PFSK-1 (cell line): ENCODE measurements around the gene CAP1.

Source experiments
- FOXP2 ChIP-seq: optimal IDR thresholded peaks from 2 replicates; pipeline ENCODE3; 2011; ENCODE audit warnings: borderline replicate concordance, control low read depth, inconsistent platforms; ENCODE audit not compliant: insufficient read depth; ENCODE audit errors: extremely low read length, extremely low read depth
- POLR2AphosphoS5 ChIP-seq: IDR thresholded peaks from 2 replicates; pipeline ENCODE4 v1.6.1; 2012; ENCODE audit warnings: low read depth, mild to moderate bottlenecking, control low read depth, low read length, moderate library complexity
- SIN3A ChIP-seq: IDR thresholded peaks from 2 replicates; pipeline ENCODE4 v1.6.1; 2012; ENCODE audit warnings: mild to moderate bottlenecking, low read length, moderate library complexity, borderline replicate concordance; ENCODE audit not compliant: insufficient read depth
- TAF1 ChIP-seq: IDR thresholded peaks from 2 replicates; pipeline ENCODE4 v1.6.1; 2012; ENCODE audit warnings: low read length, control low read depth, borderline replicate concordance; ENCODE audit not compliant: insufficient read depth
- TF ChIP-seq, protein P1 (sequence below), 2 experiments: IDR thresholded peaks; 2 replicates each; pipeline versions ENCODE4 v1.6.1 to v1.8.0; 2011 to 2012; ENCODE audit warnings: low read depth in 2 of 2, low read length in 2 of 2, control low read depth in 1 of 2, inconsistent platforms in 1 of 2, mild to moderate bottlenecking in 1 of 2, moderate library complexity in 1 of 2; ENCODE audit not compliant: insufficient read depth in 1 of 2

Gene CAP1

GRCh38 chr1:40102038-40102437 lies 61.5 kb downstream of the CAP1 start:
- TF ChIP-seq, protein P1, sequence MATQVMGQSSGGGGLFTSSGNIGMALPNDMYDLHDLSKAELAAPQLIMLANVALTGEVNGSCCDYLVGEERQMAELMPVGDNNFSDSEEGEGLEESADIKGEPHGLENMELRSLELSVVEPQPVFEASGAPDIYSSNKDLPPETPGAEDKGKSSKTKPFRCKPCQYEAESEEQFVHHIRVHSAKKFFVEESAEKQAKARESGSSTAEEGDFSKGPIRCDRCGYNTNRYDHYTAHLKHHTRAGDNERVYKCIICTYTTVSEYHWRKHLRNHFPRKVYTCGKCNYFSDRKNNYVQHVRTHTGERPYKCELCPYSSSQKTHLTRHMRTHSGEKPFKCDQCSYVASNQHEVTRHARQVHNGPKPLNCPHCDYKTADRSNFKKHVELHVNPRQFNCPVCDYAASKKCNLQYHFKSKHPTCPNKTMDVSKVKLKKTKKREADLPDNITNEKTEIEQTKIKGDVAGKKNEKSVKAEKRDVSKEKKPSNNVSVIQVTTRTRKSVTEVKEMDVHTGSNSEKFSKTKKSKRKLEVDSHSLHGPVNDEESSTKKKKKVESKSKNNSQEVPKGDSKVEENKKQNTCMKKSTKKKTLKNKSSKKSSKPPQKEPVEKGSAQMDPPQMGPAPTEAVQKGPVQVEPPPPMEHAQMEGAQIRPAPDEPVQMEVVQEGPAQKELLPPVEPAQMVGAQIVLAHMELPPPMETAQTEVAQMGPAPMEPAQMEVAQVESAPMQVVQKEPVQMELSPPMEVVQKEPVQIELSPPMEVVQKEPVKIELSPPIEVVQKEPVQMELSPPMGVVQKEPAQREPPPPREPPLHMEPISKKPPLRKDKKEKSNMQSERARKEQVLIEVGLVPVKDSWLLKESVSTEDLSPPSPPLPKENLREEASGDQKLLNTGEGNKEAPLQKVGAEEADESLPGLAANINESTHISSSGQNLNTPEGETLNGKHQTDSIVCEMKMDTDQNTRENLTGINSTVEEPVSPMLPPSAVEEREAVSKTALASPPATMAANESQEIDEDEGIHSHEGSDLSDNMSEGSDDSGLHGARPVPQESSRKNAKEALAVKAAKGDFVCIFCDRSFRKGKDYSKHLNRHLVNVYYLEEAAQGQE (IDR thresholded peaks at IDR 0.05; ENCODE audit: insufficient read depth in 1 of 2, low read depth in 2 of 2, low read length in 2 of 2): no peak
- TF ChIP-seq SIN3A (no peak), TAF1 (no peak), POLR2AphosphoS5 (no peak)

DNA sequence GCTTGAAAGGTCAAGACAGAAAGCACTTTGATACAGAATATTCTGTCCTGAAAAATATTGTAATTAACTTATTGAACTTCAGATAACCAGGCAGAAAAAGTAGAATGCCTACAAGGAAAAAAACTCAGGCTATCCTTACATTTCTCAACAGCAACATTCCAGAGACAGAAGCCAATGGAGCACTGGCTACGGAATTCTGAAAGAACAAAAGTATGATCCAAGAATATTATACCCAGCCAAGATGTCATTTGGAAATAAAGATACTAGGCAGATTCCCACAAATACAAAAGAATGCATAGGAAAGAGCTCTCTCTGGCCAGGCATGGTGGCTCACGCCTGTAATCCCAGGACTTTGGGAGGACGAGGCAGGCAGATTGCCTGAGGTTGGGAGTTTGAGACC lies 62.4 kb downstream of the CAP1 start:
- TF ChIP-seq TAF1 (no peak), SIN3A (no peak), FOXP2 (no peak), POLR2AphosphoS5 (no peak)
- TF ChIP-seq, protein P1 (IDR thresholded peaks at IDR 0.05; ENCODE audit: insufficient read depth in 1 of 2, low read depth in 2 of 2, low read length in 2 of 2): no peak

DNA sequence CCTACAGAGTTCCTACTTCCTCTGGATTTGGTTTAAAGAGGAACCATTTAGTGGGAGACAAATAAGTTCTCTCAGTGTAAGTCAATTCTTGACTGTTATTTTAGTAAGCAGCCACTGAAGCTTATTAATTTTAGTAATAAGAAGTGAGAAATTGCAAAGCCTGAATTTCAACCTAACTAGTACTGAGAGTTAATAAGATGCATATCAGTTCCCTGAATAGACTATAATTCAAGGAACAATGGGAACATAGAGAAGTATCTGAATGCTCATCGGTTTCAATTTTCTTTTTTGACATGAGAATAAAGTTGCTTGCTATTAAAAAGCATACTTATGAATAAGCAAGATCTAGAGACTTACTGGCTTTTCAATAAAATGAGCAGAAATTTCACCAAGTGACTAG lies 64.5 kb downstream of the CAP1 start:
- no peak for TF ChIP-seq FOXP2
- TF ChIP-seq, protein P1 (IDR thresholded peaks at IDR 0.05; ENCODE audit: insufficient read depth in 1 of 2, low read depth in 2 of 2, low read length in 2 of 2): no peak
- TF ChIP-seq POLR2AphosphoS5: no peak
- TF ChIP-seq SIN3A: no peak
- TF ChIP-seq TAF1: no peak

DNA sequence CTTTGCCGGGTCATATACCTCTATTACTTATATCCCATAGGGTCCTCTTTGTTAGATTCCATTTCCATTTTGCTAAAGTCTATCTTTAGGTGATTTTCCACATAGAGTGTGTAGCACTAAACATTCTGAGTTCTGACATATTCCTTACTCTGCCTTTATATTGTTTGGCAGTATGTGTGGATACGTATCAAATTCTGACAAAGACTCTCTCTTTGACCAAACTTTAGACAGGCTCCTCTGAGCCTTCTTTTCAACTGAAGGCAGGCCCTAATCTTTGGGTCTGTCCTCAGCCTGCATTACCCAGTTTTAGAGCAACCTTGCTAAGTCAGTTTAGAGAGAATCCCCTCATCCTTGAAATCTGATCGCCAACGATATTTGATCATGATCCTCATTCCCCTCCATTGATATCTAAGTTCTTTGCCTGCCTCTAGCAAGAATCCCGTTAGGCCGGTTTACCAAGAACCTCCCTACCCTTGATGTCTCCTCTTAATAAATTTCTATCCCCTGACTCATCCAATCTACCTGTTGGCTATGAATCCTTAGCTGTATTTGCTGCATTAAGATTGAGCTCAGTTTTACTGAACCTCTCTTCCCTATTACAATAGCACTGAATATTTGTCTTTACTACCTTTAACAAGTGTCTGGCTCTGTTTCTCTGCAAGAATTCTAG lies 66.9 kb downstream of the CAP1 start:
- TF ChIP-seq, protein P1 (IDR thresholded peaks at IDR 0.05; ENCODE audit: insufficient read depth in 1 of 2, low read depth in 2 of 2, low read length in 2 of 2): no peak
- no peak for TF ChIP-seq FOXP2
- TF ChIP-seq SIN3A: no peak
- no peak for TF ChIP-seq TAF1
- TF ChIP-seq POLR2AphosphoS5: no peak

- TF ChIP-seq TAF1 (no peak), FOXP2 (no peak), POLR2AphosphoS5 (no peak), SIN3A (no peak)
- TF ChIP-seq, protein P1 (IDR thresholded peaks at IDR 0.05; ENCODE audit: insufficient read depth in 1 of 2, low read depth in 2 of 2, low read length in 2 of 2): no peak
Measured at GRCh38 chr1:40110389-40110788, 69.9 kb downstream of the CAP1 start.
